Panc1 (cell line): Measurements from ENCODE around the gene NEU1. TPM values are rescaled to one million over a fixed set of nuclear protein-coding genes. Genes with fewer than 3 reads are reported as not detected.
A peak's percentile ranks its signal among the peaks of the same experiment; 100 is the strongest.

Source experiments
- ATAC-seq: fragments of 200-7000 bp; cut with Tn5 transposase; 2 replicates; pipeline ENCODE4 v1.9.1; 2020; ENCODE audit warnings: mild to moderate bottlenecking, moderate library complexity
- BruUV-seq: library from RNA; stranded (reverse); fragments of 400-500 nt; replicated peaks from 2 replicates; lab custom pipeline; 2021; lab: Mats Ljungman, UMichigan
- CTCF ChIA-PET: fragments of 300-600 bp; sonication (Branson Sonifier 250); formaldehyde crosslinking; loops from one replicate; lab custom pipeline; 2022; ENCODE audit warnings: antibody characterized with exemption; lab: Charles Lee
- POLR2A ChIA-PET: fragments of 300-600 bp; sonication (Branson Sonifier 250); formaldehyde crosslinking; loops from one replicate; lab custom pipeline; 2022; ENCODE audit warnings: antibody characterized with exemption; lab: Charles Lee
- DNase-seq: peaks from one replicate; pipeline ENCODE4 v3.0.0-alpha.2; 2010; ENCODE audit warnings: low read depth, low spot score
- H3K27ac ChIP-seq: 2 replicates; pipeline ENCODE4 v1.5.1; 2011; ENCODE audit warnings: mild to moderate bottlenecking, low read length, inconsistent platforms
- H3K27me3 ChIP-seq: fragments of 200-500 bp; sonication (Bioruptor generic); 2 replicates; pipeline ENCODE4 v1.6.0; 2014; ENCODE audit warnings: low read length, inconsistent platforms; ENCODE audit not compliant: control insufficient read depth, insufficient read depth
- H3K36me3 ChIP-seq: fragments of 200-500 bp; sonication (Bioruptor generic); 2 replicates; pipeline ENCODE4 v1.5.1; 2014; ENCODE audit warnings: inconsistent platforms, mild to moderate bottlenecking, low read length, moderate library complexity; ENCODE audit not compliant: control insufficient read depth, insufficient read depth
- H3K4me1 ChIP-seq: 2 replicates; pipeline ENCODE4 v1.5.1; 2011; ENCODE audit warnings: inconsistent platforms, mild to moderate bottlenecking, low read length, moderate library complexity; ENCODE audit not compliant: control insufficient read depth, insufficient read depth
- H3K4me3 ChIP-seq, 2 experiments: 2 replicates each; pipeline ENCODE4 v1.5.1; 2011 to 2012; ENCODE audit warnings: low read depth in 2 of 2, low read length in 2 of 2, mild to moderate bottlenecking in 2 of 2, inconsistent platforms in 1 of 2, moderate library complexity in 1 of 2
- H3K9me3 ChIP-seq: fragments of 200-500 bp; sonication (Bioruptor generic); 2 replicates; pipeline ENCODE4 v1.5.1; 2014; ENCODE audit warnings: low read depth, mild to moderate bottlenecking, inconsistent platforms, low read length, moderate library complexity; ENCODE audit not compliant: control insufficient read depth, insufficient read depth
- CTCF ChIP-seq: fragments of 450-650 bp; IDR thresholded peaks from 2 replicates; pipeline ENCODE4 v1.5.1; 2017; ENCODE audit warnings: mild to moderate bottlenecking
- POLR2AphosphoS5 ChIP-seq: IDR thresholded peaks from 2 replicates; pipeline ENCODE4 v1.6.1; 2012; ENCODE audit warnings: mild to moderate bottlenecking, low read depth, low read length, moderate library complexity
- SIN3A ChIP-seq: IDR thresholded peaks from 2 replicates; pipeline ENCODE4 v1.6.1; 2012; ENCODE audit warnings: low read depth, mild to moderate bottlenecking, low read length, moderate library complexity, borderline replicate concordance; ENCODE audit not compliant: insufficient read depth
- TCF7L2 ChIP-seq: IDR thresholded peaks from 2 replicates; pipeline ENCODE4 v1.6.1; 2011; ENCODE audit warnings: mild to moderate bottlenecking, low read depth, low read length, inconsistent platforms
- in situ Hi-C: cut with HindIII; loops from 2 replicates; pipeline ENCODE4 v1.10.0; 2016; ENCODE audit warnings: low sequenced_read_pairs, low pct_unique_long_range_greater_than_20kb
- intact Hi-C: fragments of 100-400 bp; cut with micrococcal nuclease; formaldehyde crosslinking; loops from one replicate; pipeline ENCODE4 v1.10.0; 2022; ENCODE audit not compliant: unreplicated experiment
- total RNA-seq: library from RNA; stranded (reverse); gene quantifications from one replicate; pipeline ENCODE4 v1.2.1, GENCODE V29; 2021; ENCODE audit not compliant: unreplicated experiment
- TF ChIP-seq, protein P1 (sequence below), 2 experiments: IDR thresholded peaks; 2 replicates each; pipeline ENCODE4 v1.6.1; 2011 to 2012; ENCODE audit warnings: low read depth in 2 of 2, control low read depth in 1 of 2, low read length in 1 of 2, mild to moderate bottlenecking in 1 of 2, moderate library complexity in 1 of 2; ENCODE audit not compliant: insufficient read depth in 1 of 2

The NEU1 gene
- total RNA-seq, 1 experiment from 2014 or later: 111 TPM

- Histone ChIP-seq H3K27me3 (no peaks in the 10 kb centered on the region), H3K27ac (no peak overlapping the region), H3K4me1 (peaks cover 26% of the 10 kb centered on the region), H3K9me3 (no peaks in the 10 kb centered on the region), H3K4me3 (no peak overlapping the region), H3K36me3 (no peaks in the 10 kb centered on the region)
- CTCF ChIA-PET: no interaction called here
- DNase-seq (no peak), ATAC-seq (no peak)
- TF ChIP-seq TCF7L2: no peak
- TF ChIP-seq SIN3A: no peak
- no peak for TF ChIP-seq CTCF
- TF ChIP-seq POLR2AphosphoS5: no peak
- TF ChIP-seq, protein P1, sequence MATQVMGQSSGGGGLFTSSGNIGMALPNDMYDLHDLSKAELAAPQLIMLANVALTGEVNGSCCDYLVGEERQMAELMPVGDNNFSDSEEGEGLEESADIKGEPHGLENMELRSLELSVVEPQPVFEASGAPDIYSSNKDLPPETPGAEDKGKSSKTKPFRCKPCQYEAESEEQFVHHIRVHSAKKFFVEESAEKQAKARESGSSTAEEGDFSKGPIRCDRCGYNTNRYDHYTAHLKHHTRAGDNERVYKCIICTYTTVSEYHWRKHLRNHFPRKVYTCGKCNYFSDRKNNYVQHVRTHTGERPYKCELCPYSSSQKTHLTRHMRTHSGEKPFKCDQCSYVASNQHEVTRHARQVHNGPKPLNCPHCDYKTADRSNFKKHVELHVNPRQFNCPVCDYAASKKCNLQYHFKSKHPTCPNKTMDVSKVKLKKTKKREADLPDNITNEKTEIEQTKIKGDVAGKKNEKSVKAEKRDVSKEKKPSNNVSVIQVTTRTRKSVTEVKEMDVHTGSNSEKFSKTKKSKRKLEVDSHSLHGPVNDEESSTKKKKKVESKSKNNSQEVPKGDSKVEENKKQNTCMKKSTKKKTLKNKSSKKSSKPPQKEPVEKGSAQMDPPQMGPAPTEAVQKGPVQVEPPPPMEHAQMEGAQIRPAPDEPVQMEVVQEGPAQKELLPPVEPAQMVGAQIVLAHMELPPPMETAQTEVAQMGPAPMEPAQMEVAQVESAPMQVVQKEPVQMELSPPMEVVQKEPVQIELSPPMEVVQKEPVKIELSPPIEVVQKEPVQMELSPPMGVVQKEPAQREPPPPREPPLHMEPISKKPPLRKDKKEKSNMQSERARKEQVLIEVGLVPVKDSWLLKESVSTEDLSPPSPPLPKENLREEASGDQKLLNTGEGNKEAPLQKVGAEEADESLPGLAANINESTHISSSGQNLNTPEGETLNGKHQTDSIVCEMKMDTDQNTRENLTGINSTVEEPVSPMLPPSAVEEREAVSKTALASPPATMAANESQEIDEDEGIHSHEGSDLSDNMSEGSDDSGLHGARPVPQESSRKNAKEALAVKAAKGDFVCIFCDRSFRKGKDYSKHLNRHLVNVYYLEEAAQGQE (IDR thresholded peaks at IDR 0.05; ENCODE audit: insufficient read depth in 1 of 2, low read depth in 2 of 2, low read length in 1 of 2): no peak
- in situ Hi-C loops (no loop called here), intact Hi-C loops (no loop called here)
- POLR2A ChIA-PET: no interaction called here
- BruUV-seq: TSS peak; percentile 98
Measured at GRCh38 chr6:31879901-31880300, 17.3 kb upstream of the NEU1 start.

GRCh38 chr6:31879143-31879542 lies 16.5 kb upstream of the NEU1 start:
- no peak overlapping the region for H3K27ac ChIP-seq
- H3K4me3 ChIP-seq: no peak overlapping the region
- in situ Hi-C loops: no loop called here

More at GRCh38 chr6:31879143-31879542, 16.5 kb upstream of the NEU1 start:
- intact Hi-C loops: no loop called here
- H3K27me3 ChIP-seq: no peaks in the 10 kb centered on the region
- no peaks in the 10 kb centered on the region for H3K9me3 ChIP-seq
- peaks cover 33% of the 10 kb centered on the region for H3K4me1 ChIP-seq
- TF ChIP-seq CTCF (no peak), TCF7L2 (no peak), POLR2AphosphoS5 (no peak), SIN3A (no peak)
- TF ChIP-seq, protein P1 (IDR thresholded peaks at IDR 0.05; ENCODE audit: insufficient read depth in 1 of 2, low read depth in 2 of 2, low read length in 1 of 2): no peak
- ATAC-seq (no peak), DNase-seq (no peak)
- H3K36me3 ChIP-seq: no peaks in the 10 kb centered on the region
- POLR2A ChIA-PET: interaction anchor here (0.6 kb wide), 1 partner anchor 874 kb away, joined by 4 read pairs; no protein-coding TSS in a partner anchor
- no TSS peak for BruUV-seq
- CTCF ChIA-PET: no interaction called here
